GDM1 (cell line): ENCODE results near the gene OVAAL.

ENCODE experiments used
- DNase-seq: peaks from one replicate; lab custom pipeline; 2025; lab: John Stamatoyannopoulos, UW

OVAAL gene

DNA sequence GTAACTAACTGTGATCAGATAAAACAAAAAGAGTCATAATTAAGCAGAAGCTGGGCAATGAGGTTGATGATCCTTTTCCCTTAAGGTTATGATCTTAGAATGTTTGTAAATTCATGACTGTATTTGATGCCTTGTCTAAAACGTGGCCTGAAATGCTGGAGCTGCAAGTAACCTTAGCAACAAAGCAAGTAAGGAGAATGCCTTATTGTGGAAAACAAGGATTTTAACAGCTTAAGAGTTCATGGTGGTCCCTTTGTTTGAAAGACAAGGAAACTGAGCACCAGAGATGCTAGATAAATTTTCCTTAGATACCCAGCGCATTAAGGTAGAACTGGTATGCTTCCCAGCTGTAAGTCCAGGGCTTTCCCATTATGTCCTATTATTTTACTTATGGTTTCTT lies 47.4 kb downstream of the OVAAL start:
- DNase-seq, result no peak

- DNase-seq, result no peak
Observed at GRCh38 chr1:180609643-180610555, 51.1 kb downstream of the OVAAL start.

DNA sequence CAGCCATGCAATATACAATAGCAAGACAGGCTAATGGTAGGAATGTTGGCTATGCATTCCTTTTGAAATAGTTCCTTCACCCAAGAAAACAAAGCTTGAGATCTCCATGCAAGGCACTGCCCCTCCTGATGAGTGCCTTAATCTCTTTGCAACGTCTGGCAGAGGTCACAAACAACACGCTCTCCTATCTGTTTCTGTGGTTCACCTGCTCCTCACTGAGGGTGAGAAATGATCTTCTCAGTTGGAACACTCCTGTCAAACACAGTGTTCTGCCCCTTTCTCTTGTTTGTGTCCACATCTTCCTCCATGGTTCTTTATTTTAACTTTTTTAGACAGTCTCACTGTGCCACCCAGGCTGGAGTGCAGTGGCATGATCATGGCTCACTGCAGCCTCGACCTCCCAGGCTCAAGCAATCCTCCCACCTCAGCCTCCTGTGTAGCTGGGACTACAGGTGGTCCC lies 51.8 kb downstream of the OVAAL start:
- DNase-seq, result no peak

DNA sequence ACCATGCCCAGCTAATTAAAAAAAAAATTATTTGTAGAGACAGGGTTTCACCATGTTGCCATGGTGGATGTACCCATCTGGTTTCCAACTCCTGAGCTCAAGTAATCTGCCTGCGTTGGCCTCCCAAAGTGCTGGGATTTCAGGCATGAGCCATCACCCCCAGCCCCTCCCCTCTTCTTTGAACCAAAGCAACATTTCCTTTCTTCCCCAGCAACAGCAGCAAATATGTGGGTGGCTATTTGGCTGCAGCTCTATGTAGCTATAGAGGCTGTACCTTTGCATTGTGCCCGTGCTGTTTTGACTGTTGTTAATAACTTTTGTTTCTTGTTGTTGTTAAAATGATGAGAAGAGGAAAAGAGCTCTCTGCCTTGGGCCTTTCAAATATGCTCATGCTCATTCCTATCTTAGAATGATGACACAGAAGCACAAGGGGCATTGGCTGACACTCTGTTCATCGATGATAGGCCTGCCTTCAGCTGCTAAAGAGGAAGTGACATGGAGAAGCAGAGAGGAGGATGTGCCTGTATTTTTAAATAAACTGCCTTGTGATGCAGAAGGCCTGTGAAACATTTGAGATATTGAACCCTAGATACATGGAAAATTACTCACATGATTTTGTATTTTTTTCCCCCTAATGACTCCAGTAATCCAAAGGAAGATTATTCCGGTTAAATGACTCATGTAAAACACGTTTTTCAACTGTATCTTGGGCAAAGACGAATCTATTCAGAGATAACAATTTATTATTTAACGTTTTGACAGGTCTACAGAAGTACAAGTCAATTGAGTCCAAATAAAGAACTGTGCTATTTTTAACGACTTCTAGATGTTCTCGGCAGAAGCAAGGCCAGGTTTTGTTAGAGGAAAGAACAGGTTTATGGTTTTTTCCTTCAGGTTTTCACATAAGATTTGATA lies 52.5 kb downstream of the OVAAL start:
- peak; percentile 77 for DNase-seq

DNA sequence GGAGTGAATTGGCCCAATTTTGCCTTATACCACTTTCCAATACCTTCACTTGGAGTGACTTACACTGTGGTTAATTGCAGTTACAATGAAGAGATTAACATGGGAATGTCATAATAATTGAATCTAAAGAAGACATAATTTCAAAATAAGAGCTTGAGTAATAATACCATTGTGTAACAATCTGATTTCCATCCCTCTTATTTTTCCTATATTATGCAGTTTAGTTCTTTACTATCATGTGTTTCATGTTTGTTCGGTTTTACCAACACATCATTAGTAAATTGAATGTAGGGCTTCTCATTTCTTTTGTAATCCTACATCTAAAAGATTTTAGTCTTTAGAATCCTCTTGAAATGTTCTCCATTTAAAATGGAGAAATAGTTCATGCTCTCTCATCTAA lies 53.9 kb downstream of the OVAAL start:
- DNase-seq, result no peak

DNA sequence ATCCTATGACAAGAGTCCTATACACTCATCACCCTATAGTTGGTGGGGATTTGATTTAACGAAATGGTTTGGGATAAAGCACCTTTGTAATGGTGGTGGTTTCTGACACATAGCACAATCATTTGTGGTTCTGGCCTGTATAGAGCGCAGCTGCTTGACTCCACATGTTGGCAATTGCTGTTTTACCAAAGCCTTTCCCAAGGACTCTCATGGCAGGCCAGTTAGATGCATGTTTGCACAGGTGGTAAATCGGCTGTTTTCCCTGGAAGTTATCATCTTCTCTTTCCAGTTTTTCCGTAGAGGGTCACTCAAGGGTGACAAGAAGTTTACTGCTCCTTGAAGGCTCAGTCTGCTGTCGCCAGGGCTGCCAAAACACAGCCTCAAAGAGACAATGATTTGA lies 56.0 kb downstream of the OVAAL start:
- no peak for DNase-seq

DNA sequence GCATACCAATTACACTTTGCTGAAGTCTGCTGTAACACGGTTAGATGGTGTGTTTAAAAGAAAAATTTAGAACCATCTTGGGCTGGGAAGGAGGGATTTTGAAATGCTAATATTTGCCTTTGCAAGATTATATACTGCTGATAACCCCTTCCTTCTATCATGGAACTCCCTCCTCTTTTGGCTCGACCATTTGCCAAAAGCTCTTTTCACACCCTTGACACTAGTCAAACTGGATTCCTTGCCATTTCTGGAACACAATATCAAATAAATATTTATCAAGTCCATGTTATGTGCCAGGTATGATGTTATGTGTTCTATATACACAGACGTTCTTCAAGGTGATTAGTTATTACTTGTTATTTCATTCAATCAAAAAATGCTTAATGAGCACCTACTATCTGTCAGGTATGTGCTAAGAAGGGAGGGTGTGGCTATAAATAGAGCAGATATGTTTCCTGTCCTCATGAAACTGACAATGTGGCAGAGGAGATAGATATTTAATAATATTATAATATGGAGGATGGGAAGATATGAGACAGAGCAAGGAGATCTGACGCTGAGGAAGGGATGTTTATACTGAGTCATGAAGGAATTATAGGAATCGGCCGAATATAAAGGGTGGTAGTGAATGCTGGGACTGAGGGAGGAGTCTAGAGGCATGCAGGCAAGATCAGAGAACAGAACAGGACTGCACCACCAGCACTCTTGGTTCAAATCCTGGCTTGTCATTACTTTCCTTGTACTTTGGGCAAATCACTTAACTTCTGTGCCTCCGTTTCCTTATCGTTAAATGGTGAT lies 56.9 kb downstream of the OVAAL start:
- DNase-seq, result no peak
